GM23338 (cell line): ENCODE results near the gene STAT1.

ENCODE experiments used
- CREB1 ChIP-seq: fragments of 250-450 bp; sonication (Bioruptor Pico); IDR thresholded peaks from 2 replicates; pipeline ENCODE4 v1.5.0; 2020; ENCODE audit warnings: low read depth, mild to moderate bottlenecking, moderate library complexity
- CTCF ChIP-seq, 2 experiments: fragments of 200-600 bp in 1 of 2; sonication (generic) in 1 of 2; conservative IDR thresholded peaks; 2 replicates each; pipeline versions ENCODE4 v1.5.1 to v1.6.1; 2016 to 2017; ENCODE audit warnings: antibody characterized with exemption in 2 of 2, low read depth in 2 of 2, mild to moderate bottlenecking in 2 of 2, moderate library complexity in 1 of 2
- EZH2 ChIP-seq: fragments of 200-600 bp; sonication (generic); IDR thresholded peaks from one replicate; pipeline ENCODE4 v1.8.0; 2017; ENCODE audit warnings: antibody characterized with exemption, mild to moderate bottlenecking, low read depth; ENCODE audit not compliant: unreplicated experiment
- EZH2phosphoT487 ChIP-seq: fragments of 200-600 bp; sonication (generic); IDR thresholded peaks from one replicate; pipeline ENCODE4 v1.8.1; 2018; ENCODE audit warnings: antibody characterized with exemption; ENCODE audit not compliant: unreplicated experiment
- POLR2AphosphoS5 ChIP-seq: IDR thresholded peaks from 2 replicates; pipeline ENCODE4 v1.6.1; 2016; ENCODE audit warnings: antibody characterized with exemption, low read depth
- ZNF114 ChIP-seq: fragments of 250-450 bp; sonication (Bioruptor Pico); IDR thresholded peaks from 2 replicates; pipeline ENCODE4 v1.5.0; 2020; ENCODE audit warnings: mild to moderate bottlenecking, moderate library complexity
- ZNF462 ChIP-seq: fragments of 250-450 bp; sonication (Bioruptor Pico); IDR thresholded peaks from 2 replicates; pipeline ENCODE4 v1.5.0; 2020; ENCODE audit warnings: mild to moderate bottlenecking, moderate library complexity
- TF ChIP-seq, protein P1 (sequence below): IDR thresholded peaks from one replicate; pipeline ENCODE4 v1.6.1; 2018; ENCODE audit warnings: antibody characterized with exemption; ENCODE audit not compliant: unreplicated experiment

DNA sequence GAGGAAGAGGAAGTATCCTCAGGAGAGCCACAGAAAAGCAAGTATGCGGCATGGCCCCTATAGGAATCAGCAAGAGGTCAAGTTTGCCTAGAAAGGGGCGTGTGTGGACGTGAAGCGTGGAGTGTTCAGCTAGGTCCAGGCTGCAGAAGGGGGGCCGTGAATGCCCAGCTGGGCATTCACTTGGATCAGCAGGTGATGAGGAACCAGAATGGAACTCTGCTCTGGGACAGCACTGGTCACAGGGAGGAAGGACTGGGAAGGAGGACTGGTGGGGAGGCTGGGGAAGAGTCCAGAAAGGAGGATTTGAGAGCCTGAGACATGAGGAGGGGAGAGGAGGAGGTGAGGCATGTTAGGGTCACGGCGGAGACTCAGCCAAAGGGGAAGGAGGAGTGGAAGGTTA is 19.8 kb downstream of the STAT1 start:
- TF ChIP-seq, protein P1, sequence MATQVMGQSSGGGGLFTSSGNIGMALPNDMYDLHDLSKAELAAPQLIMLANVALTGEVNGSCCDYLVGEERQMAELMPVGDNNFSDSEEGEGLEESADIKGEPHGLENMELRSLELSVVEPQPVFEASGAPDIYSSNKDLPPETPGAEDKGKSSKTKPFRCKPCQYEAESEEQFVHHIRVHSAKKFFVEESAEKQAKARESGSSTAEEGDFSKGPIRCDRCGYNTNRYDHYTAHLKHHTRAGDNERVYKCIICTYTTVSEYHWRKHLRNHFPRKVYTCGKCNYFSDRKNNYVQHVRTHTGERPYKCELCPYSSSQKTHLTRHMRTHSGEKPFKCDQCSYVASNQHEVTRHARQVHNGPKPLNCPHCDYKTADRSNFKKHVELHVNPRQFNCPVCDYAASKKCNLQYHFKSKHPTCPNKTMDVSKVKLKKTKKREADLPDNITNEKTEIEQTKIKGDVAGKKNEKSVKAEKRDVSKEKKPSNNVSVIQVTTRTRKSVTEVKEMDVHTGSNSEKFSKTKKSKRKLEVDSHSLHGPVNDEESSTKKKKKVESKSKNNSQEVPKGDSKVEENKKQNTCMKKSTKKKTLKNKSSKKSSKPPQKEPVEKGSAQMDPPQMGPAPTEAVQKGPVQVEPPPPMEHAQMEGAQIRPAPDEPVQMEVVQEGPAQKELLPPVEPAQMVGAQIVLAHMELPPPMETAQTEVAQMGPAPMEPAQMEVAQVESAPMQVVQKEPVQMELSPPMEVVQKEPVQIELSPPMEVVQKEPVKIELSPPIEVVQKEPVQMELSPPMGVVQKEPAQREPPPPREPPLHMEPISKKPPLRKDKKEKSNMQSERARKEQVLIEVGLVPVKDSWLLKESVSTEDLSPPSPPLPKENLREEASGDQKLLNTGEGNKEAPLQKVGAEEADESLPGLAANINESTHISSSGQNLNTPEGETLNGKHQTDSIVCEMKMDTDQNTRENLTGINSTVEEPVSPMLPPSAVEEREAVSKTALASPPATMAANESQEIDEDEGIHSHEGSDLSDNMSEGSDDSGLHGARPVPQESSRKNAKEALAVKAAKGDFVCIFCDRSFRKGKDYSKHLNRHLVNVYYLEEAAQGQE: no peak
- TF ChIP-seq CTCF (conservative IDR thresholded peaks at IDR 0.05; ENCODE audit: low read depth in 2 of 2): no peak
- no peak for TF ChIP-seq POLR2AphosphoS5
- no peak for TF ChIP-seq EZH2
- TF ChIP-seq EZH2phosphoT487: no peak
- no peak for TF ChIP-seq CREB1 (CRISPR knock-in tag)
- no peak for TF ChIP-seq ZNF462 (CRISPR knock-in tag)
- TF ChIP-seq ZNF114 (CRISPR knock-in tag): no peak
